H1 (cell line): ENCODE data around the gene ARHGEF12. TPM values are rescaled to one million over a fixed set of nuclear protein-coding genes. Genes with fewer than 3 reads are reported as not detected.

Experiments used
- CTCF ChIA-PET: fragments of 300-600 bp; sonication (Branson Sonifier 250); formaldehyde crosslinking; loops from one replicate; lab custom pipeline; 2021; ENCODE audit not compliant: partially characterized antibody; lab: Charles Lee
- POLR2A ChIA-PET: fragments of 300-600 bp; sonication (Branson Sonifier 250); formaldehyde crosslinking; loops from one replicate; lab custom pipeline; 2021; ENCODE audit warnings: inconsistent platforms; ENCODE audit not compliant: partially characterized antibody; lab: Charles Lee
- DNase-seq, 2 experiments: peaks; one replicate each; pipeline versions ENCODE4 v3.0.0 to v3.0.0-alpha.2; 2010 to 2022; ENCODE audit warnings: low spot score in 2 of 2, low read depth in 1 of 2, mixed read lengths in 1 of 2
- FAIRE-seq: peaks from 2 replicates; lab custom pipeline; 2011; peaks lifted over from hg19 to GRCh38; lab: Jason Lieb, UNC
- H2AFZ ChIP-seq: 2 replicates; pipeline ENCODE4 v1.8.1; 2012; ENCODE audit warnings: low read length, inconsistent platforms
- H2AK5ac ChIP-seq: 2 replicates; pipeline ENCODE4 v1.6.1; 2013; ENCODE audit warnings: low read depth, low read length
- H2BK120ac ChIP-seq: replicated peaks from 2 replicates; pipeline ENCODE3; 2013; ENCODE audit warnings: low read depth, low read length, inconsistent platforms
- H2BK12ac ChIP-seq: 2 replicates; pipeline ENCODE4 v1.6.1; 2013; ENCODE audit warnings: low read depth, low read length
- H2BK15ac ChIP-seq: 2 replicates; pipeline ENCODE4 v1.6.1; 2013; ENCODE audit warnings: low read length
- H2BK20ac ChIP-seq: 2 replicates; pipeline ENCODE4 v1.6.1; 2013; ENCODE audit warnings: low read length
- H2BK5ac ChIP-seq: 2 replicates; pipeline ENCODE4 v1.6.1; 2013; ENCODE audit warnings: low read depth, low read length
- H3K14ac ChIP-seq: 2 replicates; pipeline ENCODE4 v1.6.1; 2013; ENCODE audit warnings: inconsistent platforms; ENCODE audit not compliant: insufficient read length
- H3K18ac ChIP-seq: 2 replicates; pipeline ENCODE4 v1.6.1; 2013; ENCODE audit warnings: low read length; ENCODE audit errors: extremely low read depth
- H3K23ac ChIP-seq: 2 replicates; pipeline ENCODE4 v1.6.1; 2013; ENCODE audit warnings: inconsistent platforms; ENCODE audit not compliant: insufficient read length
- H3K23me2 ChIP-seq: 2 replicates; pipeline ENCODE4 v1.6.1; 2013; ENCODE audit warnings: low read depth, low read length
- H3K27ac ChIP-seq: 2 replicates; pipeline ENCODE4 v1.6.1; 2011; ENCODE audit warnings: low read depth, low read length, inconsistent platforms
- H3K27me3 ChIP-seq, 4 experiments: replicated peaks in 1 of 4; 1 replicate in 1 of 4; 2 replicates in 3 of 4; pipeline versions ENCODE4 v1.6.1 to v1.8.1; 2011 to 2013; ENCODE audit warnings: low read length in 3 of 4, mild to moderate bottlenecking in 3 of 4, inconsistent platforms in 2 of 4, mixed read lengths in 2 of 4, moderate library complexity in 1 of 4; ENCODE audit not compliant: control insufficient read depth in 3 of 4, insufficient read depth in 3 of 4; ENCODE audit errors: extremely low read depth in 1 of 4
- H3K36me3 ChIP-seq, 4 experiments: 2 replicates each; pipeline versions ENCODE4 v1.6.1 to v1.8.1; 2011 to 2013; ENCODE audit warnings: mild to moderate bottlenecking in 4 of 4, low read length in 3 of 4, moderate library complexity in 2 of 4, control low read depth in 1 of 4, inconsistent platforms in 1 of 4; ENCODE audit not compliant: insufficient read depth in 4 of 4, control insufficient read depth in 2 of 4
- H3K4ac ChIP-seq: replicated peaks from 2 replicates; pipeline ENCODE3; 2013; ENCODE audit warnings: low read length, low read depth, mixed read lengths, inconsistent platforms; ENCODE audit not compliant: insufficient read length
- H3K4me1 ChIP-seq, 4 experiments: replicated peaks in 1 of 4; 1 replicate in 1 of 4; 2 replicates in 3 of 4; pipeline versions ENCODE4 v1.6.1 to v1.8.1; 2011 to 2013; ENCODE audit warnings: low read length in 3 of 4, inconsistent platforms in 2 of 4, mixed read lengths in 1 of 4; ENCODE audit not compliant: insufficient read depth in 4 of 4, control insufficient read depth in 3 of 4
- H3K4me2 ChIP-seq, 2 experiments: 2 replicates each; pipeline versions ENCODE4 v1.6.1 to v1.8.1; 2011 to 2013; ENCODE audit warnings: low read depth in 2 of 2, low read length in 2 of 2, control low read depth in 1 of 2, inconsistent platforms in 1 of 2, mild to moderate bottlenecking in 1 of 2; ENCODE audit not compliant: insufficient read depth in 1 of 2
- H3K4me3 ChIP-seq, 4 experiments: fragments of 200-600, 300-600 bp in 1 of 4; sonication (generic), shearing (Covaris generic), sonication (Bioruptor Twin) in 1 of 4; 2 replicates each; pipeline versions ENCODE4 v1.5.1 to v1.8.1; 2011 to 2016; ENCODE audit warnings: low read length in 4 of 4, low read depth in 3 of 4, control low read depth in 2 of 4, inconsistent platforms in 2 of 4, mild to moderate bottlenecking in 2 of 4, mixed read lengths in 1 of 4, moderate library complexity in 1 of 4; ENCODE audit not compliant: insufficient read depth in 2 of 4; ENCODE audit errors: extremely low read depth in 1 of 4
- H3K56ac ChIP-seq: replicated peaks from 2 replicates; pipeline ENCODE3; 2013; ENCODE audit warnings: low read depth, mild to moderate bottlenecking, mixed read lengths, low read length, inconsistent platforms; ENCODE audit not compliant: insufficient read length
- H3K79me1 ChIP-seq: 2 replicates; pipeline ENCODE4 v1.6.1; 2013; ENCODE audit warnings: low read depth, low read length, control low read depth
- H3K79me2 ChIP-seq, 2 experiments: 2 replicates each; pipeline versions ENCODE4 v1.6.1 to v1.8.1; 2012 to 2013; ENCODE audit warnings: low read length in 2 of 2, mild to moderate bottlenecking in 2 of 2, inconsistent platforms in 1 of 2; ENCODE audit not compliant: insufficient read depth in 2 of 2, control insufficient read depth in 1 of 2
- H3K9ac ChIP-seq, 4 experiments: replicated peaks in 1 of 4; 1 replicate in 1 of 4; 2 replicates in 3 of 4; pipeline versions ENCODE4 v1.6.1 to v1.8.1; 2011 to 2013; ENCODE audit warnings: low read depth in 3 of 4, low read length in 3 of 4, control low read depth in 2 of 4, mild to moderate bottlenecking in 2 of 4, moderate library complexity in 2 of 4, inconsistent platforms in 1 of 4; ENCODE audit errors: extremely low read depth in 1 of 4
- H3K9me3 ChIP-seq, 2 experiments: 2 replicates each; pipeline versions ENCODE4 v1.6.1 to v1.8.1; 2012 to 2013; ENCODE audit warnings: mild to moderate bottlenecking in 2 of 2, moderate library complexity in 2 of 2, control low read depth in 1 of 2, inconsistent platforms in 1 of 2, low read depth in 1 of 2, low read length in 1 of 2, mixed read lengths in 1 of 2; ENCODE audit not compliant: insufficient read depth in 2 of 2
- H4K20me1 ChIP-seq, 2 experiments: replicated peaks in 1 of 2; 2 replicates each; pipeline versions ENCODE3 to v1.8.1; 2011 to 2013; ENCODE audit warnings: inconsistent platforms in 2 of 2, low read length in 2 of 2, mild to moderate bottlenecking in 1 of 2; ENCODE audit not compliant: insufficient read depth in 2 of 2, control insufficient read depth in 1 of 2
- H4K5ac ChIP-seq: 2 replicates; pipeline ENCODE4 v1.6.1; 2013; ENCODE audit warnings: low read length, low read depth, mixed read lengths, inconsistent platforms; ENCODE audit not compliant: insufficient read length
- H4K8ac ChIP-seq: 2 replicates; pipeline ENCODE4 v1.8.0; 2013; ENCODE audit warnings: mild to moderate bottlenecking, moderate library complexity, low read length, inconsistent platforms; ENCODE audit not compliant: insufficient read depth; ENCODE audit errors: extremely low read depth
- H4K91ac ChIP-seq: replicated peaks from 2 replicates; pipeline ENCODE3; 2013; ENCODE audit warnings: low read length, mixed read lengths, inconsistent platforms; ENCODE audit not compliant: insufficient read length
- BACH1 ChIP-seq: IDR thresholded peaks from 2 replicates; pipeline ENCODE4 v1.6.1; 2012; ENCODE audit warnings: low read length, improper control_type of control experiment
- CBX5 ChIP-seq: fragments of 300-800, 300-1000 bp; sonication (generic); IDR thresholded peaks from 2 replicates; pipeline ENCODE4 v1.7.1; 2016; ENCODE audit warnings: antibody characterized with exemption, low read length, low read depth
- CTCF ChIP-seq, 3 experiments: IDR thresholded peaks; 1 replicate in 2 of 3; 2 replicates in 1 of 3; pipeline versions ENCODE4 v1.5.1 to v1.6.1; 2011; ENCODE audit warnings: low read length in 3 of 3, mild to moderate bottlenecking in 3 of 3, inconsistent platforms in 2 of 3, low read depth in 1 of 3, moderate library complexity in 1 of 3; ENCODE audit not compliant: insufficient read depth in 1 of 3; ENCODE audit errors: control extremely low read depth in 1 of 3
- FOSL1 ChIP-seq: IDR thresholded peaks from 2 replicates; pipeline ENCODE4 v1.6.1; 2011; ENCODE audit warnings: mild to moderate bottlenecking, low read depth, low read length, moderate library complexity; ENCODE audit not compliant: insufficient read depth
- GABPA ChIP-seq: IDR thresholded peaks from 2 replicates; pipeline ENCODE4 v1.6.1; 2011; ENCODE audit warnings: mild to moderate bottlenecking, low read length, moderate library complexity, borderline replicate concordance; ENCODE audit not compliant: insufficient read depth
- HDAC2 ChIP-seq, 2 experiments: fragments of 300-600 bp in 1 of 2; sonication (generic) in 1 of 2; IDR thresholded peaks; 2 replicates each; pipeline ENCODE4 v1.6.1; 2011 to 2012; ENCODE audit warnings: low read depth in 2 of 2, low read length in 2 of 2, mild to moderate bottlenecking in 2 of 2, moderate library complexity in 2 of 2, borderline replicate concordance in 1 of 2, inconsistent platforms in 1 of 2
- KDM5A ChIP-seq: fragments of 200-600 bp; IDR thresholded peaks from 2 replicates; pipeline ENCODE4 v1.7.1; 2012; ENCODE audit warnings: mild to moderate bottlenecking, low read length, inconsistent platforms, mixed read lengths
- POLR2A ChIP-seq, 2 experiments: IDR thresholded peaks; 1 replicate in 1 of 2; 2 replicates in 1 of 2; pipeline ENCODE4 v1.6.1; 2011; ENCODE audit warnings: low read depth in 2 of 2, low read length in 2 of 2, mild to moderate bottlenecking in 2 of 2; ENCODE audit errors: control extremely low read depth in 1 of 2
- RBBP5 ChIP-seq: IDR thresholded peaks from 2 replicates; pipeline ENCODE4 v1.7.1; 2012; ENCODE audit warnings: low read depth, mild to moderate bottlenecking, inconsistent platforms, low read length, moderate library complexity, borderline replicate concordance
- SP1 ChIP-seq: IDR thresholded peaks from 2 replicates; pipeline ENCODE4 v1.6.1; 2011; ENCODE audit warnings: low read depth, low read length
- TAF7 ChIP-seq: optimal IDR thresholded peaks from 2 replicates; pipeline ENCODE3; 2011; ENCODE audit warnings: low read depth, mild to moderate bottlenecking, inconsistent platforms, low read length, moderate library complexity, borderline replicate concordance
- TCF12 ChIP-seq: IDR thresholded peaks from 2 replicates; pipeline ENCODE4 v1.6.1; 2011; ENCODE audit warnings: low read depth, mild to moderate bottlenecking, low read length
- WGBS, 2 experiments: shearing (Covaris generic) in 1 of 2; methylation state at CpG; one replicate each; pipeline versions ENCODE4 v1.1.6 to v1.1.7; 2013 to 2015; ENCODE audit warnings: low lambda C conversion rate in 2 of 2, mixed read lengths in 2 of 2, inconsistent platforms in 1 of 2, low coverage in 1 of 2, missing lambda C conversion rate in 1 of 2; ENCODE audit not compliant: insufficient replicate concordance in 2 of 2, insufficient coverage in 1 of 2, insufficient read length in 1 of 2; ENCODE audit errors: extremely low coverage in 1 of 2, missing lambda C conversion rate in 1 of 2; 5-methylcytosine and 5-hydroxymethylcytosine counted together
- polyA plus RNA-seq, 7 experiments: library from polyadenylated mRNA; depleted of rRNA in 3 of 7; stranded (reverse) in 5 of 7; unstranded in 2 of 7; fragments of >200 nt in 5 of 7; fragments of 200-250 nt in 2 of 7; gene quantifications; 1 replicate in 5 of 7; 2 replicates in 1 of 7; 4 replicates in 1 of 7; pipeline versions ENCODE4 v1.2.1 to v1.2.3, GENCODE V29; 2011 to 2013; ENCODE audit warnings: missing spikeins in 2 of 7, mixed read lengths in 2 of 7
- total RNA-seq: library from RNA; stranded (reverse); fragmentation: NEBNext Ultra II Directional; extraction: Animal tissue kit (Norgen Biotek cat#: 25700); gene quantifications from 2 replicates; pipeline ENCODE4 v1.2.1, GENCODE V29; 2021

Gene ARHGEF12
- total and polyA plus RNA-seq, 2 of the 8 experiments (the other 6 are each of a cell fraction or from before 2014, with no cell fraction given): 5.1 to 33.7 TPM

GRCh38 chr11:120378474-120378873 is 42.3 kb downstream of the ARHGEF12 start:
- Histone ChIP-seq H4K91ac (no peak overlapping the region), H3K23ac (no peak overlapping the region), H3K36me3 (peaks cover 0 to 6% (median 0%) of the 10 kb centered on the region in 4 experiments; a peak in 2 of 8 replicates), H2BK120ac (no peak overlapping the region), H3K27ac (no peak overlapping the region), H3K79me1 (peaks cover 3% of the 10 kb centered on the region; the same call in 1 of the 2 replicates), H2BK20ac (no peak overlapping the region), H3K4me1 (no peaks in the 10 kb centered on the region), H4K5ac (no peak overlapping the region), H2BK5ac (no peak overlapping the region), H3K4me2 (no peak overlapping the region), H3K4ac (no peak overlapping the region), H3K9ac (no peak overlapping the region), H3K56ac (no peak overlapping the region), H2BK15ac (no peak overlapping the region), H3K4me3 (no peak overlapping the region), H2BK12ac (no peak overlapping the region), H3K14ac (no peak overlapping the region), H4K20me1 (peaks cover 0 to 2% of the 10 kb centered on the region in 2 experiments), H3K27me3 (no peaks in the 10 kb centered on the region), H3K18ac (no peak overlapping the region), H3K79me2 (peaks cover 3 to 77% of the 10 kb centered on the region in 2 experiments; a peak in 3 of 4 replicates), H2AFZ (no peak overlapping the region), H3K23me2 (no peaks in the 10 kb centered on the region), H3K9me3 (peaks cover 12 to 16% of the 10 kb centered on the region in 2 experiments), H2AK5ac (no peak overlapping the region), H4K8ac (no peak overlapping the region)
- FAIRE-seq (peak; percentile 42), DNase-seq (no peak)
- ChIA-PET CTCF (no interaction called here), POLR2A (no interaction called here)
- 63% methylated on average over 3 of the region's 3 CpGs; no CpG with 5 or more reads in 1 of the 2 experiments for WGBS, 2 experiments
- TF ChIP-seq SP1 (no peak), TCF12 (no peak), FOSL1 (no peak), KDM5A (no peak), RBBP5 (no peak), CTCF (IDR thresholded peaks at IDR 0.05; ENCODE audit: control extremely low read depth in 1 of 3, insufficient read depth in 1 of 3, low read depth in 1 of 3, low read length in 3 of 3) (no peak), BACH1 (no peak), POLR2A (IDR thresholded peaks at IDR 0.05; ENCODE audit: control extremely low read depth in 1 of 2, low read depth in 2 of 2, low read length in 2 of 2) (no peak), GABPA (no peak), TAF7 (no peak), HDAC2 (IDR thresholded peaks at IDR 0.05; ENCODE audit: borderline replicate concordance in 1 of 2, low read depth in 2 of 2, low read length in 2 of 2) (no peak), CBX5 (no peak)
